ENCODE results near the gene CLEC3B.
"Not testable (repeated sequence)": the region's sequence is repeated elsewhere in the genome, so short reads cannot be mapped to it uniquely, and the experiment has no call there.

CLEC3B gene

GRCh38 chr3:45049807-45050206 is 23.7 kb downstream of the CLEC3B start:
- Mint-ChIP-seq H3K4me1 (no peaks in the 10 kb centered on the region), H3K27ac (no peak overlapping the region), H3K4me3 (no peak overlapping the region), H3K9me3 (no peaks in the 10 kb centered on the region), H3K36me3 (ENCODE audit: low read depth) (no peaks in the 10 kb centered on the region), H3K27me3 (ENCODE audit: low read depth, poor library complexity) (peaks cover 26% of the 10 kb centered on the region)
- DNase-seq, result no peak
- no peak for TF ChIP-seq CTCF (IDR thresholded peaks at IDR 0.05)

DNA sequence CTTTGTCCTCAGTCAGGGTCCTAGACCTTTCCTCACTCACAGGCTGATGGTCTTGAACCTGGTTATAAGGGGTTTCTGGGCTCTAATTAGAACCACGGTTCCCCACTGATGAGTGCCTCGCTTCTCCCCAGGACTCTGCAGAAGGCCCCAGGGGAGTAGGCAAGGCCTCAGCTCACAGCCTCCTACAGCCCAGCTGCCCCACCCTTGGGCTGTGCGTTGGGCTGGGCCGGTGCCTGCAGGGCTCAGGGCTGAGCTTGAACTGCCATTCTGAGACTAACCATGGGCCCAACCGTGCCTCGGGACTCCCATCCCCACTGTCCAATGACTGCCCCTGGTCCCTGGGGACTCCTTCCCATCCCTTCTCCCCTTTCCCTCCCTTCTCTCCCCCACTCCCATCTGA is 25.6 kb downstream of the CLEC3B start:
- DNase-seq, result no peak
- Mint-ChIP-seq H3K27ac (no peak overlapping the region), H3K4me1 (peaks cover 7% of the 10 kb centered on the region), H3K36me3 (ENCODE audit: low read depth) (no peaks in the 10 kb centered on the region), H3K27me3 (ENCODE audit: low read depth, poor library complexity) (peaks cover 19% of the 10 kb centered on the region), H3K4me3 (no peak overlapping the region), H3K9me3 (no peaks in the 10 kb centered on the region)
- no peak for TF ChIP-seq CTCF (IDR thresholded peaks at IDR 0.05)

- DNase-seq; H3K36me3 Mint-ChIP-seq (ENCODE audit: low read depth); H3K9me3 Mint-ChIP-seq; H3K4me3 Mint-ChIP-seq; H3K27ac Mint-ChIP-seq: not testable (repeated sequence)
- H3K27me3 Mint-ChIP-seq (ENCODE audit: low read depth, poor library complexity), result peaks cover 15% of the 10 kb centered on the region
- H3K4me1 Mint-ChIP-seq, result peaks cover 20% of the 10 kb centered on the region
Measured at GRCh38 chr3:45053805-45054195, 27.7 kb downstream of the CLEC3B start.

- Mint-ChIP-seq H3K9me3 (no peaks in the 10 kb centered on the region), H3K27ac (no peak overlapping the region), H3K4me1 (peaks cover 20% of the 10 kb centered on the region), H3K27me3 (ENCODE audit: low read depth, poor library complexity) (peaks cover 12% of the 10 kb centered on the region), H3K36me3 (ENCODE audit: low read depth) (no peaks in the 10 kb centered on the region), H3K4me3 (no peak overlapping the region)
- no peak for TF ChIP-seq CTCF (IDR thresholded peaks at IDR 0.05)
- no peak for DNase-seq
Measured at GRCh38 chr3:45054196-45054857, 28.2 kb downstream of the CLEC3B start.

DNA sequence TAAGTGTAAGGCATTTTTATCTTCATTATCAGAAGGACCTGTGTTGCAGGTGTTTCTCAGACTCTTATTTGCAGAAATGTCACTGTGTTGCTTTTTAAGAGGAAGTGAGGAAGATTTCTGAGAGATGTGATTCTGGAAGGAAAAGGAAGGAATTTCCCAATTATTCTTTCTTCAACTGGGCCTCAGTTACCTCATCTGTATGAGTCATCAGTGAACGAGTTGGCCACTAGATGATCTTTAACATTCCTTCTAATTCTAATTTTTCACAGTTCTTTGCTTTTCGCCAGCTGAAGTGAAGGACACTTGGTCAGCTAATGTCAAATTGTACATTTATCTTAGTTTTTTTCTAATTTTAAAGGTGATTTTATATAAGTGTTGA is 28.9 kb downstream of the CLEC3B start:
- no peak overlapping the region for H3K27ac Mint-ChIP-seq
- H3K27me3 Mint-ChIP-seq (ENCODE audit: low read depth, poor library complexity), result peaks cover 7% of the 10 kb centered on the region
- H3K9me3 Mint-ChIP-seq, result no peaks in the 10 kb centered on the region
- peaks cover 20% of the 10 kb centered on the region for H3K4me1 Mint-ChIP-seq
- no peak overlapping the region for H3K4me3 Mint-ChIP-seq
- no peak for TF ChIP-seq CTCF (IDR thresholded peaks at IDR 0.05)
- H3K36me3 Mint-ChIP-seq (ENCODE audit: low read depth), result no peaks in the 10 kb centered on the region
- no peak for DNase-seq

GRCh38 chr3:45055411-45056143 is 29.5 kb downstream of the CLEC3B start:
- Mint-ChIP-seq H3K27me3 (ENCODE audit: low read depth, poor library complexity) (peaks cover 4% of the 10 kb centered on the region), H3K36me3 (ENCODE audit: low read depth) (no peaks in the 10 kb centered on the region), H3K4me1 (peaks cover 20% of the 10 kb centered on the region), H3K9me3 (no peaks in the 10 kb centered on the region), H3K4me3 (no peak overlapping the region), H3K27ac (no peak overlapping the region)
- DNase-seq, result no peak
- no peak for TF ChIP-seq CTCF (IDR thresholded peaks at IDR 0.05)

Data from nephron progenitor cell (in vitro differentiated cells).